CD14-positive monocyte (primary cell): Measurements from ENCODE around the gene ANO7. TPM values are rescaled to one million over a fixed set of nuclear protein-coding genes. Genes with fewer than 3 reads are reported as not detected.

Experiments
- DNase-seq, 3 donors: peaks; one replicate each; pipeline ENCODE4 v3.0.0-alpha.2; 2011 to 2022
- H2AFZ ChIP-seq: 2 replicates; pipeline ENCODE4 v1.6.0; 2012; ENCODE audit warnings: mild to moderate bottlenecking, low read depth, low read length, inconsistent platforms; ENCODE audit not compliant: insufficient read depth, poor library complexity, severe bottlenecking
- H3K27ac ChIP-seq, 2 donors: 1 replicate in 1 of 2; 2 replicates in 1 of 2; pipeline ENCODE4 v1.5.1; 2012 to 2013; ENCODE audit warnings: low read length in 2 of 2, control low read depth in 1 of 2, inconsistent platforms in 1 of 2, low read depth in 1 of 2, mild to moderate bottlenecking in 1 of 2
- H3K27me3 ChIP-seq, 2 donors: one replicate each; pipeline versions ENCODE4 v1.6.0 to v1.6.1; 2011 to 2013; ENCODE audit warnings: low read length in 2 of 2; ENCODE audit not compliant: control insufficient read depth in 2 of 2, insufficient read depth in 2 of 2
- H3K36me3 ChIP-seq, 2 donors: replicated peaks in 1 of 2; 1 replicate in 1 of 2; 2 replicates in 1 of 2; pipeline versions ENCODE4 v1.5.1 to v1.6.1; 2012 to 2013; ENCODE audit warnings: low read length in 2 of 2, control low read depth in 1 of 2, inconsistent platforms in 1 of 2, mild to moderate bottlenecking in 1 of 2; ENCODE audit not compliant: insufficient read depth in 2 of 2, control insufficient read depth in 1 of 2
- H3K4me1 ChIP-seq, 2 donors: 1 replicate in 1 of 2; 2 replicates in 1 of 2; pipeline versions ENCODE4 v1.5.1 to v1.6.1; 2012 to 2013; ENCODE audit warnings: low read length in 2 of 2, control low read depth in 1 of 2, inconsistent platforms in 1 of 2, mild to moderate bottlenecking in 1 of 2, moderate library complexity in 1 of 2; ENCODE audit not compliant: insufficient read depth in 2 of 2, control insufficient read depth in 1 of 2
- H3K4me2 ChIP-seq: replicated peaks from 2 replicates; pipeline ENCODE3; 2012; ENCODE audit warnings: low read length, moderate library complexity, mild to moderate bottlenecking; ENCODE audit not compliant: poor library complexity, severe bottlenecking; ENCODE audit errors: extremely low read depth
- H3K4me3 ChIP-seq, 3 experiments: fragments of 200-600 bp in 1 of 3; sonication (generic) in 1 of 3; replicated peaks in 1 of 3; 1 replicate in 2 of 3; 2 replicates in 1 of 3; pipeline ENCODE4 v1.5.1; 2011 to 2013; ENCODE audit warnings: low read length in 3 of 3, mild to moderate bottlenecking in 3 of 3, control low read depth in 2 of 3, low read depth in 2 of 3, inconsistent platforms in 1 of 3, moderate library complexity in 1 of 3
- H3K79me2 ChIP-seq: 2 replicates; pipeline ENCODE4 v1.6.0; 2012; ENCODE audit warnings: mild to moderate bottlenecking, control low read depth, inconsistent platforms, low read length, moderate library complexity; ENCODE audit not compliant: insufficient read depth
- H3K9ac ChIP-seq: 2 replicates; pipeline ENCODE4 v1.6.0; 2017; ENCODE audit warnings: low read length, mild to moderate bottlenecking; ENCODE audit not compliant: insufficient read depth, poor library complexity, severe bottlenecking
- H3K9me3 ChIP-seq, 2 donors: replicated peaks in 1 of 2; 1 replicate in 1 of 2; 2 replicates in 1 of 2; pipeline versions ENCODE4 v1.5.1 to v1.6.1; 2012 to 2013; ENCODE audit warnings: low read length in 2 of 2, control low read depth in 1 of 2; ENCODE audit not compliant: control insufficient read depth in 1 of 2, insufficient read depth in 1 of 2
- H4K20me1 ChIP-seq: 2 replicates; pipeline ENCODE4 v1.6.0; 2012; ENCODE audit warnings: mild to moderate bottlenecking, low read length, control low read depth, moderate library complexity; ENCODE audit not compliant: insufficient read depth
- H3K27ac Mint-ChIP-seq, 7 donors: one replicate each; pipeline ENCODE4 v1.8.0; 2020; ENCODE audit warnings: mild to moderate bottlenecking in 7 of 7, mixed read lengths in 7 of 7, moderate library complexity in 6 of 7, inconsistent platforms in 2 of 7
- H3K27me3 Mint-ChIP-seq, 3 donors: one replicate each; pipeline ENCODE4 v1.8.0; 2021 to 2022; ENCODE audit warnings: low read depth in 3 of 3, mild to moderate bottlenecking in 3 of 3, mixed read lengths in 3 of 3, moderate library complexity in 3 of 3, inconsistent platforms in 1 of 3
- H3K36me3 Mint-ChIP-seq, 2 donors: one replicate each; pipeline ENCODE4 v1.8.0; 2020; ENCODE audit warnings: mixed read lengths in 2 of 2, inconsistent platforms in 1 of 2, mild to moderate bottlenecking in 1 of 2
- H3K4me1 Mint-ChIP-seq: one replicate; pipeline ENCODE4 v1.8.0; 2020; ENCODE audit warnings: mild to moderate bottlenecking, mixed read lengths
- H3K4me3 Mint-ChIP-seq, 2 donors: one replicate each; pipeline ENCODE4 v1.8.0; 2020; ENCODE audit warnings: mild to moderate bottlenecking in 2 of 2, mixed read lengths in 2 of 2, moderate library complexity in 1 of 2
- H3K9me3 Mint-ChIP-seq, 7 donors: one replicate each; pipeline ENCODE4 v1.8.0; 2020 to 2022; ENCODE audit warnings: mixed read lengths in 7 of 7, mild to moderate bottlenecking in 6 of 7, moderate library complexity in 6 of 7, inconsistent platforms in 2 of 7
- WGBS: methylation state at CpG from one replicate; pipeline ENCODE4 v1.1.5; 2013; ENCODE audit warnings: missing lambda C conversion rate; ENCODE audit not compliant: insufficient coverage; 5-methylcytosine and 5-hydroxymethylcytosine counted together
- intact Hi-C, 2 donors: fragments of 100-400 bp; cut with micrococcal nuclease; formaldehyde crosslinking; loops; one replicate each; pipeline versions ENCODE4 v1.15.0 to v1.15.1; 2023
- polyA plus RNA-seq, 3 donors: library from polyadenylated mRNA; depleted of rRNA in 1 of 3; unstranded in 2 of 3; stranded (reverse) in 1 of 3; fragments of 300-500 nt in 2 of 3; fragments of >200 nt in 1 of 3; fragmentation: Illumina TruSeq in 2 of 3; gene quantifications; 1 replicate in 2 of 3; 2 replicates in 1 of 3; pipeline ENCODE4 v1.2.3, GENCODE V29; 2012 to 2021
- TF ChIP-seq, protein P1 (sequence below): fragments of 200-600 bp; IDR thresholded peaks from one replicate; pipeline ENCODE4 v1.8.0; 2022; ENCODE audit warnings: antibody characterized with exemption, mild to moderate bottlenecking

Gene ANO7
- polyA plus RNA-seq, 3 donors, result 0.03 TPM; not detected in 2

DNA sequence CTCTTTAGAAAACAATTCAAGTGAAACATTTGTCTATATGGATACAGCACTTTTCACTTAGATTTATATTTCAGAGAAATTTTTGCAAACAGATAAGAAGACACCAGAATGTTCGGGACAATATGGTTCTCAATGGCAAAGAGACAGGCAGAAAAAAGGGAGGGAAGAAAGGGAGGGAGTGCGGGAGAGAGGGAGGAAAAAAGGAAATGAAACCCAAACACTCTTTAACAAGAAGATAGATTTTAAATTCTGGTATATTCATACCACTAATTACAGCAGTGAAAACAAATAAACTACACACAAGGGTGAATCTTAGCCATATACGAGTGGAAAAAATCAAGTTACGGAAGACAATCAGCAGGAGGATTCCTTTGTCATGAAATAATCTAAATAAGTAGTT is 42.2 kb upstream of the ANO7 start:
- Histone ChIP-seq H3K4me3 (no peak overlapping the region), H3K4me2 (no peak overlapping the region), H4K20me1 (peaks cover 3% of the 10 kb centered on the region), H3K4me1 (peaks cover 12 to 25% of the 10 kb centered on the region in 2 donors), H3K36me3 (no peaks in the 10 kb centered on the region), H3K27ac (no peak overlapping the region), H3K9me3 (no peaks in the 10 kb centered on the region), H3K27me3 (no peaks in the 10 kb centered on the region), H3K9ac (no peak overlapping the region), H3K79me2 (peaks cover 13% of the 10 kb centered on the region), H2AFZ (no peak overlapping the region)
- Mint-ChIP-seq H3K27me3 (peaks cover 0 to 8% (median 2%) of the 10 kb centered on the region in 3 donors), H3K36me3 (peaks cover 10% of the 10 kb centered on the region in 2 donors), H3K4me1 (peaks cover 15% of the 10 kb centered on the region), H3K9me3 (no peaks in the 10 kb centered on the region), H3K4me3 (no peak overlapping the region), H3K27ac (no peak overlapping the region)
- intact Hi-C loops, result loop anchor here in 1 of 2 donors (5.0 kb wide), 1 partner anchor 211 kb away; the partner anchor contains the start of gene FARP2
- WGBS, result no CpG with 5 or more reads among the region's 4 CpGs
- DNase-seq, result no peak
- TF ChIP-seq, protein P1, sequence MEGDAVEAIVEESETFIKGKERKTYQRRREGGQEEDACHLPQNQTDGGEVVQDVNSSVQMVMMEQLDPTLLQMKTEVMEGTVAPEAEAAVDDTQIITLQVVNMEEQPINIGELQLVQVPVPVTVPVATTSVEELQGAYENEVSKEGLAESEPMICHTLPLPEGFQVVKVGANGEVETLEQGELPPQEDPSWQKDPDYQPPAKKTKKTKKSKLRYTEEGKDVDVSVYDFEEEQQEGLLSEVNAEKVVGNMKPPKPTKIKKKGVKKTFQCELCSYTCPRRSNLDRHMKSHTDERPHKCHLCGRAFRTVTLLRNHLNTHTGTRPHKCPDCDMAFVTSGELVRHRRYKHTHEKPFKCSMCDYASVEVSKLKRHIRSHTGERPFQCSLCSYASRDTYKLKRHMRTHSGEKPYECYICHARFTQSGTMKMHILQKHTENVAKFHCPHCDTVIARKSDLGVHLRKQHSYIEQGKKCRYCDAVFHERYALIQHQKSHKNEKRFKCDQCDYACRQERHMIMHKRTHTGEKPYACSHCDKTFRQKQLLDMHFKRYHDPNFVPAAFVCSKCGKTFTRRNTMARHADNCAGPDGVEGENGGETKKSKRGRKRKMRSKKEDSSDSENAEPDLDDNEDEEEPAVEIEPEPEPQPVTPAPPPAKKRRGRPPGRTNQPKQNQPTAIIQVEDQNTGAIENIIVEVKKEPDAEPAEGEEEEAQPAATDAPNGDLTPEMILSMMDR, result no peak

DNA sequence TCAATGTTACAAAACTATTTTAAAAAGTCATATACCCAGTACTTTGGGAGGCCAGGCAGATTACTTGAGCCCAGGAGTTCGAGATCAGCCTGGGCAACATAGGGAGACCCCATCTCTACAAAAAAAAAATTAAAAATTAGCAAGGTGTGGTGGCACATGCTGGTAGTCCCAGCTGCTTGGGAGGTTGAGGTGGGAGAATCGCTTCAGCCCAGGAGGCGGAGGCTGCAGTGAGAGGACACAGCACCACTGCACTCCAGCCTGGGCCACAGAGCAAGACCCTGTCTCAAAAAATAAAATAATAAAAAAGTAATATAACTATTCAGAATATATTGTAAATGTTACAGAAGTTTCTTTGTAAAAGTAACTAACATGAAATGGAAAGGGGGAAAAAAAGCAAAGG is 41.1 kb upstream of the ANO7 start:
- DNase-seq, result no peak
- no peaks in the 10 kb centered on the region for H3K36me3 ChIP-seq
- peaks cover 13% of the 10 kb centered on the region for H4K20me1 ChIP-seq
- Mint-ChIP-seq H3K27ac (no peak overlapping the region), H3K36me3 (peaks cover 6 to 7% of the 10 kb centered on the region in 2 donors), H3K9me3 (no peaks in the 10 kb centered on the region), H3K27me3 (peaks cover 0 to 8% (median 2%) of the 10 kb centered on the region in 3 donors), H3K4me3 (no peak overlapping the region), H3K4me1 (peaks cover 24% of the 10 kb centered on the region)
- TF ChIP-seq, protein P1, result no peak
- WGBS, result no CpG with 5 or more reads among the region's 3 CpGs
- no peak overlapping the region for H3K4me2 ChIP-seq
- intact Hi-C loops, result loop anchor here in 1 of 2 donors (5.0 kb wide), 1 partner anchor 210 kb away; the partner anchor contains the start of gene FARP2
- H2AFZ ChIP-seq, result no peak overlapping the region
- H3K9ac ChIP-seq, result no peak overlapping the region
- peaks cover 24% of the 10 kb centered on the region for H3K79me2 ChIP-seq
- no peaks in the 10 kb centered on the region for H3K27me3 ChIP-seq
- H3K9me3 ChIP-seq, result no peaks in the 10 kb centered on the region
- H3K4me3 ChIP-seq, result no peak overlapping the region
- no peak overlapping the region for H3K27ac ChIP-seq
- peaks cover 12 to 27% of the 10 kb centered on the region in 2 donors for H3K4me1 ChIP-seq
